SK-N-SH (cell line): ENCODE measurements around the gene IGSF9. TPM values are rescaled to one million over a fixed set of nuclear protein-coding genes. Genes with fewer than 3 reads are reported as not detected.

ENCODE experiments used
- CTCF ChIA-PET: fragments of 300-600, 350-600 bp; formaldehyde crosslinking; extraction: SDS; loops from one replicate; lab custom pipeline; 2021; lab: Yijun Ruan, JAX
- POLR2A ChIA-PET: fragments of 350-600 bp; sonication (Branson Sonifier 250); formaldehyde crosslinking; extraction: SDS; loops from one replicate; lab custom pipeline; 2020; ENCODE audit warnings: antibody characterized with exemption, inconsistent platforms; lab: Yijun Ruan, JAX
- DNase-seq: peaks from one replicate; pipeline ENCODE4 v3.0.0; 2012
- H2AFZ ChIP-seq: fragments of 200-600 bp; sonication (generic); 2 replicates; pipeline ENCODE4 v1.8.1; 2016; ENCODE audit warnings: antibody characterized with exemption, mild to moderate bottlenecking, low read depth
- H3F3A ChIP-seq: fragments of 200-600 bp; sonication (generic); replicated peaks from 2 replicates; pipeline ENCODE3; 2016; ENCODE audit warnings: antibody characterized with exemption, mild to moderate bottlenecking; ENCODE audit not compliant: insufficient read depth
- H3K27ac ChIP-seq, 2 experiments: fragments of 200-500 bp in 1 of 2; fragments of 200-600 bp in 1 of 2; sonication (Bioruptor generic) in 1 of 2; sonication (generic), shearing (Covaris generic) in 1 of 2; 2 replicates each; pipeline versions ENCODE4 v1.5.1 to v1.6.1; 2014 to 2016; ENCODE audit warnings: low read depth in 2 of 2, inconsistent platforms in 1 of 2, low read length in 1 of 2, mild to moderate bottlenecking in 1 of 2, mixed read lengths in 1 of 2
- H3K27me3 ChIP-seq: fragments of 200-600 bp; sonication (generic), shearing (Covaris generic); 2 replicates; pipeline ENCODE4 v1.6.1; 2016; ENCODE audit warnings: mixed run types; ENCODE audit not compliant: insufficient read depth
- H3K36me3 ChIP-seq, 2 experiments: fragments of 200-500 bp in 1 of 2; fragments of 200-600 bp in 1 of 2; sonication (Bioruptor generic) in 1 of 2; sonication (generic) in 1 of 2; replicated peaks in 1 of 2; 2 replicates each; pipeline versions ENCODE3 to v1.5.1; 2014 to 2016; ENCODE audit warnings: low read length in 1 of 2, mild to moderate bottlenecking in 1 of 2; ENCODE audit not compliant: insufficient read depth in 2 of 2, control insufficient read depth in 1 of 2
- H3K4me1 ChIP-seq, 2 experiments: fragments of 200-500 bp in 1 of 2; fragments of 200-600 bp in 1 of 2; sonication (Bioruptor generic) in 1 of 2; sonication (generic), shearing (Covaris generic) in 1 of 2; 2 replicates each; pipeline versions ENCODE4 v1.5.1 to v1.6.1; 2014 to 2016; ENCODE audit warnings: low read depth in 1 of 2, low read length in 1 of 2, mixed run types in 1 of 2; ENCODE audit not compliant: insufficient read depth in 2 of 2, control insufficient read depth in 1 of 2
- H3K4me2 ChIP-seq: fragments of 200-600 bp; sonication (generic), shearing (Covaris generic); 2 replicates; pipeline ENCODE4 v1.6.1; 2017; ENCODE audit warnings: mixed run types
- H3K4me3 ChIP-seq, 2 experiments: fragments of 200-500 bp in 1 of 2; fragments of 200-600 bp in 1 of 2; sonication (Bioruptor generic) in 1 of 2; sonication (generic), shearing (Covaris generic) in 1 of 2; 2 replicates each; pipeline versions ENCODE4 v1.5.1 to v1.8.1; 2014 to 2016; ENCODE audit warnings: low read depth in 2 of 2, inconsistent platforms in 1 of 2, low read length in 1 of 2, mild to moderate bottlenecking in 1 of 2, mixed read lengths in 1 of 2, moderate library complexity in 1 of 2
- H3K79me2 ChIP-seq: fragments of 200-600 bp; sonication (generic); 2 replicates; pipeline ENCODE4 v1.8.1; 2017; ENCODE audit warnings: mild to moderate bottlenecking; ENCODE audit not compliant: insufficient read depth
- H3K9ac ChIP-seq: fragments of 200-600 bp; sonication (generic); 2 replicates; pipeline ENCODE4 v1.6.1; 2017; ENCODE audit warnings: mixed run types
- H3K9me2 ChIP-seq: fragments of 200-600 bp; sonication (generic); 2 replicates; pipeline ENCODE4 v1.6.1; 2017; ENCODE audit warnings: mixed run types
- H3K9me3 ChIP-seq: fragments of 200-600 bp; sonication (generic); 2 replicates; pipeline ENCODE4 v1.6.1; 2017; ENCODE audit warnings: mixed run types, mild to moderate bottlenecking, moderate library complexity
- H4K20me1 ChIP-seq: fragments of 200-600 bp; sonication (generic); 2 replicates; pipeline ENCODE4 v1.6.1; 2017; ENCODE audit warnings: mild to moderate bottlenecking, mixed run types; ENCODE audit not compliant: insufficient read depth
- ELF1 ChIP-seq: IDR thresholded peaks from 2 replicates; pipeline ENCODE4 v1.4.0; 2012
- FOXM1 ChIP-seq: IDR thresholded peaks from 2 replicates; pipeline ENCODE4 v1.4.0; 2012; ENCODE audit warnings: low read depth, mild to moderate bottlenecking
- JUND ChIP-seq: IDR thresholded peaks from 2 replicates; pipeline ENCODE4 v1.4.0; 2012
- MEF2A ChIP-seq: IDR thresholded peaks from 2 replicates; pipeline ENCODE4 v1.4.0; 2012; ENCODE audit warnings: low read depth, borderline replicate concordance
- NRF1 ChIP-seq: IDR thresholded peaks from 2 replicates; pipeline ENCODE4 v1.6.1; 2012; ENCODE audit warnings: low read depth, mild to moderate bottlenecking, low read length
- PBX3 ChIP-seq: IDR thresholded peaks from 2 replicates; pipeline ENCODE4; 2012
- RXRA ChIP-seq: IDR thresholded peaks from 2 replicates; pipeline ENCODE4 v1.4.0; 2012; ENCODE audit warnings: low read depth, mild to moderate bottlenecking, borderline replicate concordance
- SIN3A ChIP-seq: IDR thresholded peaks from 2 replicates; pipeline ENCODE4 v1.6.1; 2012; ENCODE audit warnings: low read depth, mild to moderate bottlenecking, low read length, moderate library complexity, borderline replicate concordance
- USF1 ChIP-seq: IDR thresholded peaks from 2 replicates; pipeline ENCODE4 v1.4.0; 2012; ENCODE audit warnings: low read depth, borderline replicate concordance
- WGBS: methylation state at CpG from one replicate; pipeline ENCODE4 v1.1.6; 2017; ENCODE audit warnings: low lambda C conversion rate; 5-methylcytosine and 5-hydroxymethylcytosine counted together
- polyA plus RNA-seq, 3 experiments: library from polyadenylated mRNA; depleted of rRNA; stranded (reverse); fragments of >200 nt; gene quantifications; 2 replicates each; pipeline ENCODE4 v1.2.3, GENCODE V29; 2012
- TF ChIP-seq, protein P1 (sequence below): fragments of 200-600 bp; sonication (generic); IDR thresholded peaks from 2 replicates; pipeline ENCODE4 v1.6.1; 2017; ENCODE audit warnings: antibody characterized with exemption, mild to moderate bottlenecking, moderate library complexity
- TF ChIP-seq, protein P2 (sequence below): IDR thresholded peaks from 2 replicates; pipeline ENCODE4 v1.6.1; 2012; ENCODE audit warnings: mild to moderate bottlenecking, low read depth, low read length, moderate library complexity

Gene IGSF9
- polyA plus RNA-seq, 1 of the 3 experiments (the other 2 are of a cell fraction) = 2.4 TPM

GRCh38 chr1:159974350-159974965, 29.0 kb upstream of the IGSF9 start:
- H3K9me2 ChIP-seq = no peaks in the 10 kb centered on the region
- no peaks in the 10 kb centered on the region for H3F3A ChIP-seq
- no peaks in the 10 kb centered on the region for H4K20me1 ChIP-seq
- ChIA-PET CTCF (no interaction called here), POLR2A (no interaction called here)
- DNase-seq = no peak
- H3K27me3 ChIP-seq = peaks cover 49% of the 10 kb centered on the region; the same call in 1 of the 2 replicates
- no peak overlapping the region for H3K27ac ChIP-seq
- 34% methylated on average over 7 of the region's 7 CpGs for WGBS
- TF ChIP-seq, protein P1, sequence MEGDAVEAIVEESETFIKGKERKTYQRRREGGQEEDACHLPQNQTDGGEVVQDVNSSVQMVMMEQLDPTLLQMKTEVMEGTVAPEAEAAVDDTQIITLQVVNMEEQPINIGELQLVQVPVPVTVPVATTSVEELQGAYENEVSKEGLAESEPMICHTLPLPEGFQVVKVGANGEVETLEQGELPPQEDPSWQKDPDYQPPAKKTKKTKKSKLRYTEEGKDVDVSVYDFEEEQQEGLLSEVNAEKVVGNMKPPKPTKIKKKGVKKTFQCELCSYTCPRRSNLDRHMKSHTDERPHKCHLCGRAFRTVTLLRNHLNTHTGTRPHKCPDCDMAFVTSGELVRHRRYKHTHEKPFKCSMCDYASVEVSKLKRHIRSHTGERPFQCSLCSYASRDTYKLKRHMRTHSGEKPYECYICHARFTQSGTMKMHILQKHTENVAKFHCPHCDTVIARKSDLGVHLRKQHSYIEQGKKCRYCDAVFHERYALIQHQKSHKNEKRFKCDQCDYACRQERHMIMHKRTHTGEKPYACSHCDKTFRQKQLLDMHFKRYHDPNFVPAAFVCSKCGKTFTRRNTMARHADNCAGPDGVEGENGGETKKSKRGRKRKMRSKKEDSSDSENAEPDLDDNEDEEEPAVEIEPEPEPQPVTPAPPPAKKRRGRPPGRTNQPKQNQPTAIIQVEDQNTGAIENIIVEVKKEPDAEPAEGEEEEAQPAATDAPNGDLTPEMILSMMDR = no peak
- TF ChIP-seq USF1 (no peak), JUND (no peak), RXRA (no peak), FOXM1 (no peak), SIN3A (no peak), PBX3 (no peak), MEF2A (no peak), NRF1 (no peak), ELF1 (no peak)
- TF ChIP-seq, protein P2, sequence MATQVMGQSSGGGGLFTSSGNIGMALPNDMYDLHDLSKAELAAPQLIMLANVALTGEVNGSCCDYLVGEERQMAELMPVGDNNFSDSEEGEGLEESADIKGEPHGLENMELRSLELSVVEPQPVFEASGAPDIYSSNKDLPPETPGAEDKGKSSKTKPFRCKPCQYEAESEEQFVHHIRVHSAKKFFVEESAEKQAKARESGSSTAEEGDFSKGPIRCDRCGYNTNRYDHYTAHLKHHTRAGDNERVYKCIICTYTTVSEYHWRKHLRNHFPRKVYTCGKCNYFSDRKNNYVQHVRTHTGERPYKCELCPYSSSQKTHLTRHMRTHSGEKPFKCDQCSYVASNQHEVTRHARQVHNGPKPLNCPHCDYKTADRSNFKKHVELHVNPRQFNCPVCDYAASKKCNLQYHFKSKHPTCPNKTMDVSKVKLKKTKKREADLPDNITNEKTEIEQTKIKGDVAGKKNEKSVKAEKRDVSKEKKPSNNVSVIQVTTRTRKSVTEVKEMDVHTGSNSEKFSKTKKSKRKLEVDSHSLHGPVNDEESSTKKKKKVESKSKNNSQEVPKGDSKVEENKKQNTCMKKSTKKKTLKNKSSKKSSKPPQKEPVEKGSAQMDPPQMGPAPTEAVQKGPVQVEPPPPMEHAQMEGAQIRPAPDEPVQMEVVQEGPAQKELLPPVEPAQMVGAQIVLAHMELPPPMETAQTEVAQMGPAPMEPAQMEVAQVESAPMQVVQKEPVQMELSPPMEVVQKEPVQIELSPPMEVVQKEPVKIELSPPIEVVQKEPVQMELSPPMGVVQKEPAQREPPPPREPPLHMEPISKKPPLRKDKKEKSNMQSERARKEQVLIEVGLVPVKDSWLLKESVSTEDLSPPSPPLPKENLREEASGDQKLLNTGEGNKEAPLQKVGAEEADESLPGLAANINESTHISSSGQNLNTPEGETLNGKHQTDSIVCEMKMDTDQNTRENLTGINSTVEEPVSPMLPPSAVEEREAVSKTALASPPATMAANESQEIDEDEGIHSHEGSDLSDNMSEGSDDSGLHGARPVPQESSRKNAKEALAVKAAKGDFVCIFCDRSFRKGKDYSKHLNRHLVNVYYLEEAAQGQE = no peak
- TF ChIP-seq, all 33 proteins: peak for 0
- no peak overlapping the region for H2AFZ ChIP-seq
- H3K4me3 ChIP-seq = no peak overlapping the region
- no peak overlapping the region for H3K9ac ChIP-seq
- no peaks in the 10 kb centered on the region for H3K36me3 ChIP-seq
- H3K4me1 ChIP-seq = no peaks in the 10 kb centered on the region
- H3K9me3 ChIP-seq = no peaks in the 10 kb centered on the region
- H3K79me2 ChIP-seq = no peaks in the 10 kb centered on the region
- H3K4me2 ChIP-seq = no peak overlapping the region
